AG09319 (cell line): Measurements from ENCODE around the gene ARHGAP26.

Experiments used
- DNase-seq: peaks from one replicate; pipeline ENCODE4 v3.0.0-alpha.2; 2010; ENCODE audit warnings: low read depth; ENCODE audit errors: extremely low read depth
- CTCF ChIP-seq: IDR thresholded peaks from 2 replicates; pipeline ENCODE4 v1.5.1; 2011; ENCODE audit warnings: low read depth, mild to moderate bottlenecking, inconsistent platforms, low read length, moderate library complexity

The ARHGAP26 gene

DNA sequence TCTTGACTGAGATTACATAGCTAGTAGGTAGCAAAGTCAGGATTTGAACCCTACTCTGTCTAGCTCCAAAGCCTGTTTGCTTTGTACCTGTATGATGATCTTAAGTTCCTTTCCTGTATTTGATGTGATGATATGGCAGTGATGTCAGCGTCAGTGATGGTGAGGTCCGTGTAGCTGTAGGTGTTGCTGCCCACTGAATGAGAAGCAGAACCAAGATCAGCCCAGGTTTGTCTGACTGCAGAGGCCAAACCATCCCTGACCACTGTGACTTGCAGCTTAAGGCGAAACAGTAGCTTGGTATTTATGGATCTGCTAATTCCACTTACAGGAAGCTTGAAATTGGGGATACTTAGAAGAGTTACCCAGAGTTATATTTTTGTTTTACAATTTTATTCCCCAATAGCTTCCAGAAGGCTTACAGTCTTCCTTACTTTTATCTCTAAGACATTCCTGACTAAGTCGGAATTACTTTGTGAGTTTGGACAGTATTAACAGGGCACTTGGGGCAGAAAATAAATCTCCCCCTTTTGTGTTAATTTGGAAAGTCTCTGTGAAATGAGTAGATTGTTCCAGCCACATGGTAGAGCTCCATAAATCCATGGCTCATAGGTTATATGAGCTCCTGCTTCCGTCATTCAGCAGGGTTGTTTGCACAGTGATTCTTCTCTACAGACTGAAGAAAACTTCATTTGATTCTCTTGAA is 359.9 kb downstream of the ARHGAP26 start:
- no peak for DNase-seq
- no peak for TF ChIP-seq CTCF

DNA sequence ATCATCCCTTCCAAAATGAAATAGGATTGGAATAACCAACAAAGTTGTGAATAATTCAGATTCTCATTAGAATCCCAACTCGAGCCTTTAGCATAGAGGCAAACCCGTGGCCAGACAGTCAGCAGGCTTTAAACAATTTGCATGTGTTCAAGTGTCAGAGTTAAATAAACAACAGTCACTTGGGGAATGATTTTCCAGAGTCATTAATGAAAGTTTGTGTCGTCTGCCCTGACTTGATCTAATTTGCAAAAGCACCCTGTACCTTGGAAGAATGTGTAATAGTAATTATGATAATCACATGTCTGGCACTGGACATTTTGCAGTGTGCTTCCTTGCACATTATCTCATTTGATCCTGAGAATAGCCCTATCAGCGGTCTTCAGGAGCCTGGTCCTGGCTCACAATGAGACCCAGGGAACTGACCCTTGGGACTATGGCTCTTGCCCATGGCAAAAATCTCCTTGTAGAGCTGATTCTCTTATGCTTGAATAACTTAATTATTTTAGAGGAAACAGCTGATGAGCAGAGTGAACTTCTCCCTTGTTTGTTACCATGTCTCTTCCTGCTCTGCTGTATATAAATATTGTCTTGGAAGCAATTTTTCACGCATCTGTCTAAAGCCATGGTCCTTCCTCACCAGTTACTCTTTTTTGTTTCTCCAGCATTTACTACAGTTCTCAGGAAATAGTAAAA is 360.6 kb downstream of the ARHGAP26 start:
- TF ChIP-seq CTCF: no peak

GRCh38 chr5:143131972-143132371 is 361.8 kb downstream of the ARHGAP26 start:
- TF ChIP-seq CTCF: no peak
- no peak for DNase-seq

More for the DNA sequence above, 360.6 kb downstream of the ARHGAP26 start:
- DNase-seq: no peak

DNA sequence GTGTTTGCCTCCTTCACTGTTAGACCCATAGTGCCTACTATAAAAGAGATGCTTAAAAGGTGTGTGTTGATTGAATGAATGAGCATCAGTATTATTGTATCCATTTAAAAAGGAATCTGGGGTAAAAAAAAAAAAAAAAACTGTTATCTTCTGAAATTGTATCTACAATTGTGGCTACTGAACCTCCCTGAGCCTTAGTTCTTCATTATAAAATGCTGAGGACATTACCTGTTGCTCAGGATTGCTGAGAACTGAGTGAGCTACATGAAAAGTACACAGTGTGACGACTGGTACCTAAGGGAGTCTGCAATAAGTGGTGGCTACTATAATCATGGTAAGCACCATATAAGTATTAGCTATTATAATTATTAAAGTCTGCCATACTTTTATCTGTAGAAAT is 362.6 kb downstream of the ARHGAP26 start:
- DNase-seq: no peak
- TF ChIP-seq CTCF: no peak

- DNase-seq: no peak
These were observed 363.5 kb downstream of the ARHGAP26 start for GRCh38 chr5:143133721-143134120.

DNA sequence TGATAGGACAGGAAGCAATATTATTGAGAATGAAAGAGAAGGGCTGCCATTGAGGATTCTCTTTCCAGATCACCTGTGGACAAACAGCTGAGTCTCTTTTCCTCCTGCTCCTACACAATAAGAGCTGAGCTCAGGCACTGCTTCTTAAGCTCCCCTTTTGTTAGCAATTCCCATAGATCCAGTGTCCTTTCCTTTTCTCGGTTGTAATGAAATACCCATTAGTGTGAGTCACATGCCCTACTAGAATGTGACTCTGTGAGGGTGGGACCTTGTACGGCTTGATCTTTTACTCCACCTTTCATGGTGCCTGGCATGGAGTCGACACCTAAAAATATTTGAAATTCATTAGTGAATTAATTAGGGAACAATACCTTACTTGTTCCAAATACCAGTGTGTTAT is 364.1 kb downstream of the ARHGAP26 start:
- no peak for DNase-seq
- no peak for TF ChIP-seq CTCF

More at GRCh38 chr5:143133721-143134120, 363.5 kb downstream of the ARHGAP26 start:
- no peak for TF ChIP-seq CTCF

DNA sequence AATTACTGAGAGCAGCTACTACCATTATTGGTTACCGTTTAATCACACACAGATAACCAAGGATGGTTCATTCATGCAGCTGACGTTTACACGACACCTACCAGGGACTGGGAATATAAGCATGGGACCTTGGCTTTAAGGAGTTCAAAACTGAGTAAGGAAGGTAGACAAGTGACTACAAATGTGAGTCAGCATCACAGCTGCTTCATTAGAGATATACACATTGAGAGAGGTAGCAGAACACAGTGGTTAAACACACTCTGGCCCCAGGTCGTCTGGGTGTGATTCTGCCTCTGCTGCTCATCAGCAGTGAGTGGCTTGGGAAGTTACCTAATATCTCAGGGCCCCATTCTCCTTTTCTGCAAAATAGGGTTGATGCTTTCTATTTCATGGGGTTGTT is 364.7 kb downstream of the ARHGAP26 start:
- no peak for DNase-seq
- no peak for TF ChIP-seq CTCF
